GM23338 (cell line): Measurements from ENCODE around the gene ZNF165. TPM values are rescaled to one million over a fixed set of nuclear protein-coding genes. Genes with fewer than 3 reads are reported as not detected.
"Not testable (repeated sequence)": the region's sequence is repeated elsewhere in the genome, so short reads cannot be mapped to it uniquely, and the experiment has no call there.

Experiments used
- ATAC-seq: fragments of 200-7000 bp; cut with Tn5 transposase; 3 replicates; pipeline ENCODE4 v1.9.1; 2020
- DNase-seq: peaks from one replicate; pipeline ENCODE4 v3.0.0-alpha.2; 2015; ENCODE audit warnings: low spot score
- H2AFZ ChIP-seq: fragments of 200-600 bp; sonication (generic); 2 replicates; pipeline ENCODE4 v1.8.0; 2016; ENCODE audit warnings: antibody characterized with exemption, mild to moderate bottlenecking, moderate library complexity
- H3F3A ChIP-seq: fragments of 200-600 bp; sonication (generic); replicated peaks from 2 replicates; pipeline ENCODE4 v1.8.0; 2017; ENCODE audit warnings: antibody characterized with exemption, mixed run types, low read depth
- H3K27ac ChIP-seq: fragments of 200-600 bp; sonication (generic); 2 replicates; pipeline ENCODE4 v1.6.1; 2016; ENCODE audit warnings: low read depth
- H3K27me3 ChIP-seq: fragments of 200-600 bp; sonication (generic); 2 replicates; pipeline ENCODE4 v1.8.0; 2016; ENCODE audit warnings: mild to moderate bottlenecking, mixed run types, moderate library complexity; ENCODE audit not compliant: insufficient read depth
- H3K36me3 ChIP-seq: fragments of 200-600 bp; sonication (generic); 2 replicates; pipeline ENCODE4 v1.8.0; 2016; ENCODE audit warnings: mild to moderate bottlenecking; ENCODE audit not compliant: insufficient read depth
- H3K4me1 ChIP-seq: fragments of 200-600 bp; sonication (generic); 2 replicates; pipeline ENCODE4 v1.8.0; 2016; ENCODE audit warnings: mild to moderate bottlenecking, moderate library complexity; ENCODE audit not compliant: insufficient read depth
- H3K4me2 ChIP-seq: fragments of 200-600 bp; sonication (generic); 2 replicates; pipeline ENCODE4 v1.7.1; 2017; ENCODE audit warnings: mixed run types
- H3K4me3 ChIP-seq: fragments of 200-600 bp; sonication (generic); 2 replicates; pipeline ENCODE4 v1.6.1; 2016; ENCODE audit warnings: mixed run types
- H3K79me2 ChIP-seq: fragments of 200-600 bp; sonication (generic); replicated peaks from 2 replicates; pipeline ENCODE4 v1.8.0; 2017; ENCODE audit warnings: mild to moderate bottlenecking; ENCODE audit not compliant: insufficient read depth
- H3K9me2 ChIP-seq: fragments of 200-600 bp; sonication (generic); 2 replicates; pipeline ENCODE4 v1.8.0; 2017; ENCODE audit not compliant: insufficient read depth
- H4K20me1 ChIP-seq: fragments of 200-600 bp; sonication (generic); replicated peaks from 2 replicates; pipeline ENCODE4 v1.8.0; 2017; ENCODE audit warnings: mild to moderate bottlenecking; ENCODE audit not compliant: insufficient read depth
- H3K27ac Mint-ChIP-seq: 2 replicates; pipeline ENCODE4 v1.8.0; 2020; ENCODE audit warnings: inconsistent platforms, mild to moderate bottlenecking, moderate library complexity, mixed read lengths
- H3K27me3 Mint-ChIP-seq: 3 replicates; pipeline ENCODE4 v1.8.0; 2022; ENCODE audit warnings: low read depth, mild to moderate bottlenecking, moderate library complexity, mixed read lengths, inconsistent platforms; ENCODE audit not compliant: insufficient read depth, poor library complexity
- H3K36me3 Mint-ChIP-seq: 3 replicates; pipeline ENCODE4 v1.8.0; 2021; ENCODE audit warnings: low read depth, mild to moderate bottlenecking, inconsistent platforms, moderate library complexity, mixed read lengths
- H3K4me1 Mint-ChIP-seq: 3 replicates; pipeline ENCODE4 v1.8.0; 2020; ENCODE audit warnings: mild to moderate bottlenecking, inconsistent platforms, mixed read lengths
- H3K4me3 Mint-ChIP-seq: 3 replicates; pipeline ENCODE4 v1.8.0; 2021; ENCODE audit warnings: moderate library complexity, mild to moderate bottlenecking, inconsistent platforms, mixed read lengths
- H3K9me3 Mint-ChIP-seq: 3 replicates; pipeline ENCODE4 v1.8.0; 2020; ENCODE audit warnings: moderate library complexity, mild to moderate bottlenecking, inconsistent platforms, mixed read lengths
- EZH2phosphoT487 ChIP-seq: fragments of 200-600 bp; sonication (generic); IDR thresholded peaks from one replicate; pipeline ENCODE4 v1.8.1; 2018; ENCODE audit warnings: antibody characterized with exemption; ENCODE audit not compliant: unreplicated experiment
- JUNB ChIP-seq: IDR thresholded peaks from one replicate; pipeline ENCODE4 v1.6.1; 2016; ENCODE audit warnings: antibody characterized with exemption; ENCODE audit not compliant: unreplicated experiment
- POLR2AphosphoS5 ChIP-seq: IDR thresholded peaks from 2 replicates; pipeline ENCODE4 v1.6.1; 2016; ENCODE audit warnings: antibody characterized with exemption, low read depth
- STAT1 ChIP-seq: IDR thresholded peaks from one replicate; pipeline ENCODE4 v1.6.1; 2016; ENCODE audit warnings: antibody characterized with exemption; ENCODE audit not compliant: unreplicated experiment
- ZNF331 ChIP-seq: fragments of 250-450 bp; sonication (Bioruptor Pico); IDR thresholded peaks from 2 replicates; pipeline ENCODE4 v1.5.0; 2020; ENCODE audit warnings: low read depth, mild to moderate bottlenecking, moderate library complexity
- polyA plus RNA-seq: library from polyadenylated mRNA; unstranded; fragments of >200 nt; fragmentation: Nextera tagmentation; extraction: Ambion mirVana; gene quantifications from 2 replicates; pipeline ENCODE4 v1.2.1, GENCODE V29; 2016
- total RNA-seq: library from RNA; depleted of rRNA; stranded (reverse); fragments of >200 nt; shearing (Covaris generic); gene quantifications from 2 replicates; pipeline ENCODE4 v1.2.3, GENCODE V29; 2014
- TF ChIP-seq, protein P1 (sequence below): IDR thresholded peaks from one replicate; pipeline ENCODE4 v1.6.1; 2018; ENCODE audit warnings: antibody characterized with exemption; ENCODE audit not compliant: unreplicated experiment

The ZNF165 gene
- total and polyA plus RNA-seq, 2 experiments from 2014 or later = 5.5 to 8.9 TPM

GRCh38 chr6:28070968-28071367 lies 9.4 kb upstream of the ZNF165 start:
- not testable (repeated sequence) for H3K79me2 ChIP-seq, H3K27ac ChIP-seq, DNase-seq, H3K27me3 Mint-ChIP-seq, H4K20me1 ChIP-seq, ATAC-seq, H3K9me2 ChIP-seq, H3K4me1 Mint-ChIP-seq, H3F3A ChIP-seq, H3K4me1 ChIP-seq, H3K36me3 Mint-ChIP-seq, H3K4me2 ChIP-seq, H3K4me3 Mint-ChIP-seq, H3K36me3 ChIP-seq, H3K27ac Mint-ChIP-seq, H3K9me3 Mint-ChIP-seq, H3K4me3 ChIP-seq, H2AFZ ChIP-seq
- H3K27me3 ChIP-seq = peaks cover 16% of the 10 kb centered on the region; the same call in 1 of the 2 replicates

GRCh38 chr6:28078050-28078449 lies 2.3 kb upstream of the ZNF165 start:
- Mint-ChIP-seq H3K27me3 (peaks cover 12% of the 10 kb centered on the region), H3K4me3 (no peak overlapping the region), H3K27ac (no peak overlapping the region), H3K36me3 (peaks cover 14% of the 10 kb centered on the region), H3K9me3 (peaks cover 18% of the 10 kb centered on the region), H3K4me1 (peaks cover 4% of the 10 kb centered on the region)
- Histone ChIP-seq H3K4me3 (no peak overlapping the region), H3K9me2 (0 out of 2 replicates have a peak, but pooled peaks cover 7% of the 10 kb centered on the region), H3K4me2 (no peak overlapping the region), H3K36me3 (no peaks in the 10 kb centered on the region), H3K4me1 (no peaks in the 10 kb centered on the region), H3K27me3 (no peaks in the 10 kb centered on the region), H3F3A (no peaks in the 10 kb centered on the region), H2AFZ (no peak overlapping the region), H3K27ac (no peak overlapping the region), H3K79me2 (peaks cover 15% of the 10 kb centered on the region), H4K20me1 (no peaks in the 10 kb centered on the region)
- TF ChIP-seq EZH2phosphoT487 = no peak
- no peak for TF ChIP-seq POLR2AphosphoS5
- TF ChIP-seq, protein P1, sequence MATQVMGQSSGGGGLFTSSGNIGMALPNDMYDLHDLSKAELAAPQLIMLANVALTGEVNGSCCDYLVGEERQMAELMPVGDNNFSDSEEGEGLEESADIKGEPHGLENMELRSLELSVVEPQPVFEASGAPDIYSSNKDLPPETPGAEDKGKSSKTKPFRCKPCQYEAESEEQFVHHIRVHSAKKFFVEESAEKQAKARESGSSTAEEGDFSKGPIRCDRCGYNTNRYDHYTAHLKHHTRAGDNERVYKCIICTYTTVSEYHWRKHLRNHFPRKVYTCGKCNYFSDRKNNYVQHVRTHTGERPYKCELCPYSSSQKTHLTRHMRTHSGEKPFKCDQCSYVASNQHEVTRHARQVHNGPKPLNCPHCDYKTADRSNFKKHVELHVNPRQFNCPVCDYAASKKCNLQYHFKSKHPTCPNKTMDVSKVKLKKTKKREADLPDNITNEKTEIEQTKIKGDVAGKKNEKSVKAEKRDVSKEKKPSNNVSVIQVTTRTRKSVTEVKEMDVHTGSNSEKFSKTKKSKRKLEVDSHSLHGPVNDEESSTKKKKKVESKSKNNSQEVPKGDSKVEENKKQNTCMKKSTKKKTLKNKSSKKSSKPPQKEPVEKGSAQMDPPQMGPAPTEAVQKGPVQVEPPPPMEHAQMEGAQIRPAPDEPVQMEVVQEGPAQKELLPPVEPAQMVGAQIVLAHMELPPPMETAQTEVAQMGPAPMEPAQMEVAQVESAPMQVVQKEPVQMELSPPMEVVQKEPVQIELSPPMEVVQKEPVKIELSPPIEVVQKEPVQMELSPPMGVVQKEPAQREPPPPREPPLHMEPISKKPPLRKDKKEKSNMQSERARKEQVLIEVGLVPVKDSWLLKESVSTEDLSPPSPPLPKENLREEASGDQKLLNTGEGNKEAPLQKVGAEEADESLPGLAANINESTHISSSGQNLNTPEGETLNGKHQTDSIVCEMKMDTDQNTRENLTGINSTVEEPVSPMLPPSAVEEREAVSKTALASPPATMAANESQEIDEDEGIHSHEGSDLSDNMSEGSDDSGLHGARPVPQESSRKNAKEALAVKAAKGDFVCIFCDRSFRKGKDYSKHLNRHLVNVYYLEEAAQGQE = no peak
- DNase-seq (no peak), ATAC-seq (no peak)

DNA sequence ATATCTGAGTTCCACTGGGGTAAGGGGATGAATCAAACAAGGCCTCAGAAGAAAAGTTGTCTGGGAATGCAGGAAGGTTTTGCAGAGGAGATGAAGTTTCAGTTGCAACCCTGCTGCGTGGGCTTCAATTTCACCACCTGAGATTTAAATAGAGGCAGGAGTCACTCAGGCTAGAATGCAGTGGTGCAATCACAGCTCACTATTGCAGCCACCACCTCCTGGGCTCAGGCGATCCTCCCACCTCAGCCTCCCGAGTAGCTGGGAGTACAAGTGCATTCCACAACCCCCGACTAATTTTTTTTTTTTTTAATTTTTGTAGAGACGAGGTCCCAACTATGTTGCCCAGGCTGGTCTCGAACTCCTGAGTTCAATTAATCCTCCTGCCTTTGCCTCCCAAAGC lies 1.5 kb upstream of the ZNF165 start:
- H3F3A ChIP-seq = no peaks in the 10 kb centered on the region
- H4K20me1 ChIP-seq = no peaks in the 10 kb centered on the region
- no peaks in the 10 kb centered on the region for H3K4me1 ChIP-seq
- DNase-seq (peak; percentile 4), ATAC-seq (no peak)
- H3K27me3 ChIP-seq = no peaks in the 10 kb centered on the region
- H3K9me2 ChIP-seq = 0 out of 2 replicates have a peak, but pooled peaks cover 7% of the 10 kb centered on the region
- H3K4me3 ChIP-seq = no peak overlapping the region
- H3K4me2 ChIP-seq = no peak overlapping the region
- no peak overlapping the region for H2AFZ ChIP-seq
- Mint-ChIP-seq H3K4me1 (peaks cover 4% of the 10 kb centered on the region), H3K36me3 (peaks cover 22% of the 10 kb centered on the region), H3K27ac (no peak overlapping the region), H3K9me3 (peaks cover 25% of the 10 kb centered on the region), H3K4me3 (peak overlapping the region; percentile 29; the same call in 1 of the 3 replicates), H3K27me3 (peaks cover 14% of the 10 kb centered on the region)
- H3K79me2 ChIP-seq = peaks cover 23% of the 10 kb centered on the region
- H3K36me3 ChIP-seq = peaks cover 2% of the 10 kb centered on the region; the same call in 1 of the 2 replicates
- H3K27ac ChIP-seq = no peak overlapping the region
- TF ChIP-seq ZNF331 (CRISPR knock-in tag) (no peak), EZH2phosphoT487 (no peak), POLR2AphosphoS5 (no peak), STAT1 (no peak), JUNB (no peak)
- TF ChIP-seq, protein P1 = no peak
